Astrocyte of the cerebellum (primary cell): ENCODE measurements around the gene TARBP2.

Experiments used
- DNase-seq: peaks from one replicate; pipeline ENCODE4 v3.0.0-alpha.2; 2011; ENCODE audit warnings: low read depth
- H3K4me3 ChIP-seq: 2 replicates; pipeline ENCODE4 v1.5.1; 2011; ENCODE audit warnings: mild to moderate bottlenecking, low read depth, low read length, moderate library complexity
- CTCF ChIP-seq: IDR thresholded peaks from 2 replicates; pipeline ENCODE4 v1.5.1; 2012; ENCODE audit warnings: low read length, low read depth, moderate library complexity, mild to moderate bottlenecking; ENCODE audit errors: missing control alignments
- in situ Hi-C: cut with HindIII; loops from 2 replicates; pipeline ENCODE4 v1.10.0; 2017; ENCODE audit warnings: low sequenced_read_pairs

TARBP2 gene

GRCh38 chr12:53484686-53485575 lies 16.2 kb upstream of the TARBP2 start:
- in situ Hi-C loops: no loop called here
- H3K4me3 ChIP-seq: no peak overlapping the region
- no peak for DNase-seq
- TF ChIP-seq CTCF: no peak

- H3K4me3 ChIP-seq: no peak overlapping the region
- DNase-seq: no peak
- TF ChIP-seq CTCF: no peak
- in situ Hi-C loops: no loop called here
These were observed 14.9 kb upstream of the TARBP2 start for GRCh38 chr12:53485955-53486735.

- in situ Hi-C loops: no loop called here
- no peak for TF ChIP-seq CTCF
- no peak overlapping the region for H3K4me3 ChIP-seq
- no peak for DNase-seq
These were observed 14.2 kb upstream of the TARBP2 start for GRCh38 chr12:53486736-53487487.

GRCh38 chr12:53489242-53489864 lies 11.7 kb upstream of the TARBP2 start:
- H3K4me3 ChIP-seq: no peak overlapping the region
- in situ Hi-C loops: no loop called here
- no peak for DNase-seq
- no peak for TF ChIP-seq CTCF

- in situ Hi-C loops: no loop called here
- TF ChIP-seq CTCF: no peak
- H3K4me3 ChIP-seq: peak overlapping the region; percentile 45
- no peak for DNase-seq
These were observed 8.9 kb upstream of the TARBP2 start for GRCh38 chr12:53492188-53492587.
